Mesendoderm (in vitro differentiated cells): ENCODE data around the gene FSTL5.

ENCODE experiments used
- DNase-seq: peaks from one replicate; pipeline ENCODE4 v3.0.0; 2013
- H2AK5ac ChIP-seq: 2 replicates; pipeline ENCODE4 v1.6.1; 2013; ENCODE audit warnings: low read length, inconsistent platforms
- H2BK120ac ChIP-seq: 2 replicates; pipeline ENCODE4 v1.6.1; 2013; ENCODE audit warnings: low read depth, mild to moderate bottlenecking, low read length, moderate library complexity, mixed read lengths
- H2BK15ac ChIP-seq: replicated peaks from 2 replicates; pipeline ENCODE4 v1.6.1; 2013; ENCODE audit warnings: low read depth, mild to moderate bottlenecking, moderate library complexity
- H2BK5ac ChIP-seq: 2 replicates; pipeline ENCODE4 v1.6.1; 2013; ENCODE audit warnings: low read length, inconsistent platforms
- H3K18ac ChIP-seq: 2 replicates; pipeline ENCODE4 v1.6.1; 2013; ENCODE audit warnings: mild to moderate bottlenecking, low read length, mixed read lengths
- H3K23ac ChIP-seq: one replicate; pipeline ENCODE4 v1.6.1; 2013; ENCODE audit warnings: low read length
- H3K27ac ChIP-seq: 2 replicates; pipeline ENCODE4 v1.5.1; 2013; ENCODE audit warnings: low read depth, mild to moderate bottlenecking, inconsistent platforms, low read length, moderate library complexity
- H3K27me3 ChIP-seq: 2 replicates; pipeline ENCODE4 v1.6.1; 2013; ENCODE audit warnings: low read length, control low read depth, mild to moderate bottlenecking, inconsistent platforms; ENCODE audit not compliant: insufficient read depth, poor library complexity
- H3K36me3 ChIP-seq: 2 replicates; pipeline ENCODE4 v1.6.1; 2013; ENCODE audit warnings: low read length, inconsistent platforms; ENCODE audit not compliant: control insufficient read depth, insufficient read depth
- H3K4ac ChIP-seq: one replicate; pipeline ENCODE4 v1.6.1; 2013; ENCODE audit warnings: low read depth, mild to moderate bottlenecking, low read length, moderate library complexity
- H3K4me1 ChIP-seq: 2 replicates; pipeline ENCODE4 v1.6.1; 2013; ENCODE audit warnings: low read depth, low read length, inconsistent platforms; ENCODE audit not compliant: control insufficient read depth
- H3K4me2 ChIP-seq: 2 replicates; pipeline ENCODE4 v1.6.1; 2013; ENCODE audit warnings: low read length
- H3K4me3 ChIP-seq: 2 replicates; pipeline ENCODE4 v1.5.1; 2013; ENCODE audit warnings: mild to moderate bottlenecking, low read length
- H3K56ac ChIP-seq: one replicate; pipeline ENCODE4 v1.6.1; 2013; ENCODE audit warnings: low read length
- H3K79me1 ChIP-seq: 2 replicates; pipeline ENCODE4 v1.6.1; 2013; ENCODE audit warnings: low read length, inconsistent platforms
- H3K79me2 ChIP-seq: 2 replicates; pipeline ENCODE4 v1.6.1; 2013; ENCODE audit warnings: mild to moderate bottlenecking, low read length; ENCODE audit not compliant: control insufficient read depth, insufficient read depth
- H3K9ac ChIP-seq: 2 replicates; pipeline ENCODE4 v1.6.1; 2013; ENCODE audit warnings: low read length, inconsistent platforms
- H4K5ac ChIP-seq: one replicate; pipeline ENCODE4 v1.6.1; 2013; ENCODE audit warnings: low read length
- H4K8ac ChIP-seq: one replicate; pipeline ENCODE4 v1.6.1; 2013; ENCODE audit warnings: low read depth, mild to moderate bottlenecking, control low read depth, low read length, moderate library complexity
- WGBS: extraction: QIAGEN DNeasy Blood & Tissue Kit; methylation state at CpG from one replicate; pipeline ENCODE4 v1.1.7; 2013; ENCODE audit warnings: low lambda C conversion rate, missing lambda C conversion rate; ENCODE audit not compliant: insufficient coverage; ENCODE audit errors: extremely low coverage; 5-methylcytosine and 5-hydroxymethylcytosine counted together

The FSTL5 gene

GRCh38 chr4:162011089-162011488, 152.7 kb downstream of the FSTL5 start:
- H3K4me2 ChIP-seq = no peak overlapping the region
- H3K4me3 ChIP-seq = no peak overlapping the region
- no peak overlapping the region for H3K56ac ChIP-seq
- H3K4me1 ChIP-seq = no peaks in the 10 kb centered on the region
- H3K23ac ChIP-seq = no peak overlapping the region
- DNase-seq = no peak
- no peak overlapping the region for H3K27ac ChIP-seq
- H3K79me2 ChIP-seq = no peaks in the 10 kb centered on the region
- no peaks in the 10 kb centered on the region for H3K79me1 ChIP-seq
- H2BK120ac ChIP-seq = no peak overlapping the region
- WGBS = no CpG with 5 or more reads among the region's 2 CpGs
- H3K27me3 ChIP-seq = no peaks in the 10 kb centered on the region
- no peak overlapping the region for H2BK5ac ChIP-seq
- H3K36me3 ChIP-seq = no peaks in the 10 kb centered on the region
- H3K18ac ChIP-seq = no peak overlapping the region
- H3K4ac ChIP-seq = no peak overlapping the region
- no peak overlapping the region for H4K8ac ChIP-seq
- H3K9ac ChIP-seq = no peak overlapping the region
- no peak overlapping the region for H2BK15ac ChIP-seq
- no peak overlapping the region for H2AK5ac ChIP-seq
- H4K5ac ChIP-seq = no peak overlapping the region

- no peak overlapping the region for H3K18ac ChIP-seq
- H4K5ac ChIP-seq = no peak overlapping the region
- H3K27ac ChIP-seq = no peak overlapping the region
- no peak overlapping the region for H3K4me2 ChIP-seq
- H2BK15ac ChIP-seq = no peak overlapping the region
- H3K56ac ChIP-seq = no peak overlapping the region
- H2BK120ac ChIP-seq = no peak overlapping the region
- H3K4me1 ChIP-seq = no peaks in the 10 kb centered on the region
- H3K27me3 ChIP-seq = no peaks in the 10 kb centered on the region
- no CpG with 5 or more reads among the region's 2 CpGs for WGBS
- no peak overlapping the region for H2BK5ac ChIP-seq
- no peak overlapping the region for H4K8ac ChIP-seq
- H3K79me1 ChIP-seq = no peaks in the 10 kb centered on the region
- no peak overlapping the region for H3K4ac ChIP-seq
- no peak overlapping the region for H3K9ac ChIP-seq
- H2AK5ac ChIP-seq = no peak overlapping the region
- DNase-seq = no peak
- no peak overlapping the region for H3K4me3 ChIP-seq
- no peaks in the 10 kb centered on the region for H3K36me3 ChIP-seq
- no peaks in the 10 kb centered on the region for H3K79me2 ChIP-seq
- H3K23ac ChIP-seq = no peak overlapping the region
These were observed 153.4 kb downstream of the FSTL5 start for GRCh38 chr4:162010362-162010761.

GRCh38 chr4:161992317-161992716, 171.5 kb downstream of the FSTL5 start:
- no peak overlapping the region for H3K56ac ChIP-seq
- H3K79me1 ChIP-seq = no peaks in the 10 kb centered on the region
- H3K36me3 ChIP-seq = no peaks in the 10 kb centered on the region
- H3K4me2 ChIP-seq = no peak overlapping the region
- H4K8ac ChIP-seq = no peak overlapping the region
- no peaks in the 10 kb centered on the region for H3K27me3 ChIP-seq
- H4K5ac ChIP-seq = no peak overlapping the region
- H2AK5ac ChIP-seq = no peak overlapping the region
- H2BK15ac ChIP-seq = no peak overlapping the region
- H3K27ac ChIP-seq = no peak overlapping the region
- no peak overlapping the region for H3K4ac ChIP-seq
- peak; percentile 55 for DNase-seq
- no CpG with 5 or more reads among the region's 7 CpGs for WGBS
- no peak overlapping the region for H2BK5ac ChIP-seq
- no peak overlapping the region for H3K4me3 ChIP-seq
- H2BK120ac ChIP-seq = no peak overlapping the region
- no peak overlapping the region for H3K23ac ChIP-seq
- H3K4me1 ChIP-seq = peaks cover 1% of the 10 kb centered on the region
- H3K9ac ChIP-seq = no peak overlapping the region
- H3K79me2 ChIP-seq = no peaks in the 10 kb centered on the region
- H3K18ac ChIP-seq = no peak overlapping the region

GRCh38 chr4:161991811-161992210, 172.0 kb downstream of the FSTL5 start:
- Histone ChIP-seq H3K79me2 (no peaks in the 10 kb centered on the region), H3K79me1 (no peaks in the 10 kb centered on the region), H2AK5ac (no peak overlapping the region), H3K9ac (no peak overlapping the region), H3K18ac (no peak overlapping the region), H4K8ac (no peak overlapping the region), H3K27ac (no peak overlapping the region), H2BK5ac (no peak overlapping the region), H2BK15ac (no peak overlapping the region), H3K4me2 (no peak overlapping the region), H2BK120ac (no peak overlapping the region), H3K27me3 (no peaks in the 10 kb centered on the region), H4K5ac (no peak overlapping the region), H3K4ac (no peak overlapping the region), H3K4me3 (no peak overlapping the region), H3K36me3 (no peaks in the 10 kb centered on the region), H3K23ac (no peak overlapping the region), H3K4me1 (peaks cover 1% of the 10 kb centered on the region), H3K56ac (no peak overlapping the region)
- peak; percentile 52 for DNase-seq
- WGBS = no CpG with 5 or more reads among the region's 5 CpGs

GRCh38 chr4:161990721-161991120, 173.1 kb downstream of the FSTL5 start:
- no peak overlapping the region for H2BK120ac ChIP-seq
- no peaks in the 10 kb centered on the region for H3K36me3 ChIP-seq
- no peaks in the 10 kb centered on the region for H3K27me3 ChIP-seq
- no peak overlapping the region for H3K4me2 ChIP-seq
- H2BK15ac ChIP-seq = peak overlapping the region; percentile 57
- H3K79me2 ChIP-seq = no peaks in the 10 kb centered on the region
- no peak overlapping the region for H3K9ac ChIP-seq
- H3K79me1 ChIP-seq = no peaks in the 10 kb centered on the region
- no peak overlapping the region for H2AK5ac ChIP-seq
- H3K23ac ChIP-seq = no peak overlapping the region
- H3K4ac ChIP-seq = no peak overlapping the region
- no peak for DNase-seq
- WGBS = 100% methylated on average over 1 of the region's 2 CpGs
- H3K4me3 ChIP-seq = no peak overlapping the region
- H2BK5ac ChIP-seq = no peak overlapping the region
- no peak overlapping the region for H3K56ac ChIP-seq
- H4K8ac ChIP-seq = no peak overlapping the region
- no peak overlapping the region for H3K18ac ChIP-seq
- peaks cover 1% of the 10 kb centered on the region for H3K4me1 ChIP-seq
- no peak overlapping the region for H3K27ac ChIP-seq
- no peak overlapping the region for H4K5ac ChIP-seq

- Histone ChIP-seq H2BK15ac (no peak overlapping the region), H3K4me2 (no peak overlapping the region), H4K8ac (no peak overlapping the region), H3K4me3 (no peak overlapping the region), H3K79me1 (no peaks in the 10 kb centered on the region), H3K36me3 (no peaks in the 10 kb centered on the region), H4K5ac (no peak overlapping the region), H2BK120ac (no peak overlapping the region), H3K56ac (no peak overlapping the region), H3K27ac (no peak overlapping the region), H3K9ac (no peak overlapping the region), H2BK5ac (no peak overlapping the region), H3K18ac (no peak overlapping the region), H3K4ac (no peak overlapping the region), H3K79me2 (no peaks in the 10 kb centered on the region), H3K4me1 (peaks cover 1% of the 10 kb centered on the region), H2AK5ac (no peak overlapping the region), H3K23ac (no peak overlapping the region), H3K27me3 (no peaks in the 10 kb centered on the region)
- peak; percentile 8 for DNase-seq
These were observed 174.9 kb downstream of the FSTL5 start for GRCh38 chr4:161988946-161989345.
